GM23338 (cell line): ENCODE results near the gene COL20A1.

ENCODE experiments used
- CTCF ChIP-seq, 2 experiments: fragments of 200-600 bp in 1 of 2; sonication (generic) in 1 of 2; conservative IDR thresholded peaks; 2 replicates each; pipeline versions ENCODE4 v1.5.1 to v1.6.1; 2016 to 2017; ENCODE audit warnings: antibody characterized with exemption in 2 of 2, low read depth in 2 of 2, mild to moderate bottlenecking in 2 of 2, moderate library complexity in 1 of 2
- POLR2AphosphoS5 ChIP-seq: IDR thresholded peaks from 2 replicates; pipeline ENCODE4 v1.6.1; 2016; ENCODE audit warnings: antibody characterized with exemption, low read depth

GRCh38 chr20:63354636-63355350, 61.8 kb downstream of the COL20A1 start:
- TF ChIP-seq CTCF (conservative IDR thresholded peaks at IDR 0.05; ENCODE audit: low read depth in 2 of 2) (no peak), POLR2AphosphoS5 (no peak)
